Activated B cell treated with CpG ODN at 0.5 μM for 24 hours (primary cell): ENCODE data around the gene OCA2. TPM values are rescaled to one million over a fixed set of nuclear protein-coding genes. Genes with fewer than 3 reads are reported as not detected.

Experiments
- ATAC-seq: fragments of 200-7000 bp; cut with Tn5 transposase; one replicate; pipeline ENCODE4 v1.10.0; 2021; ENCODE audit warnings: low read depth, mild to moderate bottlenecking, moderate library complexity
- CTCF ChIA-PET: fragments of 350-600 bp; sonication (Branson Sonifier 250); formaldehyde crosslinking; loops from one replicate; lab custom pipeline; 2021; ENCODE audit warnings: antibody characterized with exemption; lab: Charles Lee
- POLR2A ChIA-PET: fragments of 350-600 bp; sonication (Branson Sonifier 250); formaldehyde crosslinking; loops from one replicate; lab custom pipeline; 2021; ENCODE audit warnings: antibody characterized with exemption; lab: Charles Lee
- DNase-seq: peaks from one replicate; pipeline ENCODE4 v3.0.0; 2022
- H3K27ac Mint-ChIP-seq: one replicate; pipeline ENCODE4 v1.8.0; 2020; ENCODE audit warnings: mixed read lengths
- H3K27me3 Mint-ChIP-seq: one replicate; pipeline ENCODE4 v1.8.0; 2021; ENCODE audit warnings: mixed read lengths
- H3K36me3 Mint-ChIP-seq: one replicate; pipeline ENCODE4 v1.8.0; 2021; ENCODE audit warnings: low read depth, mixed read lengths
- H3K4me1 Mint-ChIP-seq: one replicate; pipeline ENCODE4 v1.8.0; 2021; ENCODE audit warnings: mixed read lengths
- H3K4me3 Mint-ChIP-seq: one replicate; pipeline ENCODE4 v1.8.0; 2020; ENCODE audit warnings: mild to moderate bottlenecking, mixed read lengths
- H3K9me3 Mint-ChIP-seq: one replicate; pipeline ENCODE4 v1.8.0; 2020; ENCODE audit warnings: mixed read lengths
- intact Hi-C: fragments of 100-400 bp; cut with micrococcal nuclease; formaldehyde crosslinking; loops from one replicate; pipeline ENCODE4 v1.15.1; 2024
- total RNA-seq: library from RNA; stranded (reverse); gene quantifications from 2 replicates; pipeline ENCODE4 v1.2.3, GENCODE V29; 2022
- TF ChIP-seq, protein P1 (sequence below): fragments of 200-600 bp; IDR thresholded peaks from one replicate; pipeline ENCODE4 v1.8.0; 2022; ENCODE audit warnings: antibody characterized with exemption, mild to moderate bottlenecking

Gene OCA2
- total RNA-seq, 1 donor from 2014 or later = not detected

DNA sequence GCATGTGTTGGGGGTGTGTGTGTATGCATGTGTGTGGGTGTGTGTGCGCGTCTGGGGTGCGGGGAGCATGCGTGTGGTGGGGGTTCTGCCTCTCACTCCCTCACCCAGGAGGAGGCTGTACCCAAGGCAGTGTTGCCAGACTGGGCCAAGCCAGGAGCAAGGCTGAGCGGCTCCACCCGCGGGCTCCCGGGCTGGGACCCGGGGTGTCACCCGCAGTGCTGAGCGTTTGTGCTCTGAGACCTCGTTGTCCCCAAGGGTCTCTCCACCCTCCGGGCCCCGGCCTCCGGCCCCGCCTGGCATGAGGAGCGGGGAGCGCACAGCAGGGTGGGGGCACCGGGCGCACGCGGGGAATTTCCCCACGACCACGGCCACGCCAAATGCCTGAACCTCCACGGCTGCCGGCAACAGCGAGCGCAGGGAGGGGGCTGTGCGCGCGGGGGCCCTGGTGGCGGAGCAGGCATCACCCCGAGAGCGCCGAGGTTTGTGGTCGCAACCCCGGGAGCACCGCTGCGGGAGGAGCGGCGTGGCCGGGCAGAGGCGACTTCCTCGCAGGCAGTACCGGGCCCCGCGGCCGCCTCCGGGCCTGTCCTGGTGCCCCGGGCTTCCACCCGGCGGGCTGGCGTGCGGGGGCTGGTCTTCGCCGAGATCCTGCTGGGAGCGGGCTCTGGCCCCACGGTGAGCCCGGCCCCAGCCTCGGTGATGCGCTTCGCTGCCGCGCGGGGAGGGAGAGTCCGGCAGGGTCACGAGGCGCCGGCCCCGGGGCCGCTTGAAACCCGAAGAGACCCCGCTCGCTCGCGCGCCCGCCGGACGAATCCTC lies 7.4 kb upstream of the OCA2 start:
- H3K36me3 Mint-ChIP-seq = peaks cover 4% of the 10 kb centered on the region
- H3K4me1 Mint-ChIP-seq = peaks cover 10% of the 10 kb centered on the region
- CTCF ChIA-PET = no interaction called here
- H3K4me3 Mint-ChIP-seq = peak overlapping the region; percentile 45
- intact Hi-C loops = loop anchor here (1.0 kb wide), 1 partner anchor 7 kb away; the partner anchor contains the start of gene OCA2
- DNase-seq (no peak), ATAC-seq (peak; percentile 40)
- POLR2A ChIA-PET = interaction anchor here (1.3 kb wide), 1 partner anchor 9 kb away, joined by 3 read pairs; no protein-coding TSS in a partner anchor
- no peak overlapping the region for H3K27ac Mint-ChIP-seq
- H3K27me3 Mint-ChIP-seq = peaks cover 32% of the 10 kb centered on the region
- TF ChIP-seq, protein P1, sequence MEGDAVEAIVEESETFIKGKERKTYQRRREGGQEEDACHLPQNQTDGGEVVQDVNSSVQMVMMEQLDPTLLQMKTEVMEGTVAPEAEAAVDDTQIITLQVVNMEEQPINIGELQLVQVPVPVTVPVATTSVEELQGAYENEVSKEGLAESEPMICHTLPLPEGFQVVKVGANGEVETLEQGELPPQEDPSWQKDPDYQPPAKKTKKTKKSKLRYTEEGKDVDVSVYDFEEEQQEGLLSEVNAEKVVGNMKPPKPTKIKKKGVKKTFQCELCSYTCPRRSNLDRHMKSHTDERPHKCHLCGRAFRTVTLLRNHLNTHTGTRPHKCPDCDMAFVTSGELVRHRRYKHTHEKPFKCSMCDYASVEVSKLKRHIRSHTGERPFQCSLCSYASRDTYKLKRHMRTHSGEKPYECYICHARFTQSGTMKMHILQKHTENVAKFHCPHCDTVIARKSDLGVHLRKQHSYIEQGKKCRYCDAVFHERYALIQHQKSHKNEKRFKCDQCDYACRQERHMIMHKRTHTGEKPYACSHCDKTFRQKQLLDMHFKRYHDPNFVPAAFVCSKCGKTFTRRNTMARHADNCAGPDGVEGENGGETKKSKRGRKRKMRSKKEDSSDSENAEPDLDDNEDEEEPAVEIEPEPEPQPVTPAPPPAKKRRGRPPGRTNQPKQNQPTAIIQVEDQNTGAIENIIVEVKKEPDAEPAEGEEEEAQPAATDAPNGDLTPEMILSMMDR = no peak
- no peaks in the 10 kb centered on the region for H3K9me3 Mint-ChIP-seq

DNA sequence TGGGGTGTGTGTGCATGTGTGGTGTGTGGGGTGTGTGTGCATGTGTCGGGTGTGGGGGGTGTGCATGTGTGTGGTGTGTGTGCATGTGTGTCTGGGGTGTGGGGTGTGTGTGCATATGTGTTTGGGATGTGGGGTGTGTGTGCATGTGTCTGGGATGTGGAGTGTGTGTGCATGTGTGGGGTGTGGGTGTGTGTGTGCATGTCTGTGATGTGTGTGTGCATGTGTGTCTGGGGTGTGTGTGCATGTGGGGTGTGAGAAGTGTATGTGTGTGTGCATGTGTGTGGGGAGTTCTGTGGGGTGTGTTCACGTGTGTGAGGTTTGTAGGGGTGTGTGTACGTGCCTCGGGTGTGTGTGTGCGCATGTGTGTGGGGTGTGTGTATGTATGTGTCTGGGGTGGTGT lies 6.7 kb upstream of the OCA2 start:
- ChIA-PET POLR2A (no interaction called here), CTCF (no interaction called here)
- DNase-seq = no peak
- H3K4me3 Mint-ChIP-seq = peak overlapping the region; percentile 45
- H3K9me3 Mint-ChIP-seq = no peaks in the 10 kb centered on the region
- no peaks in the 10 kb centered on the region for H3K36me3 Mint-ChIP-seq
- no peak for ATAC-seq
- peaks cover 36% of the 10 kb centered on the region for H3K27me3 Mint-ChIP-seq
- no peak overlapping the region for H3K27ac Mint-ChIP-seq
- peaks cover 10% of the 10 kb centered on the region for H3K4me1 Mint-ChIP-seq
- TF ChIP-seq, protein P1 = no peak
- intact Hi-C loops = no loop called here

DNA sequence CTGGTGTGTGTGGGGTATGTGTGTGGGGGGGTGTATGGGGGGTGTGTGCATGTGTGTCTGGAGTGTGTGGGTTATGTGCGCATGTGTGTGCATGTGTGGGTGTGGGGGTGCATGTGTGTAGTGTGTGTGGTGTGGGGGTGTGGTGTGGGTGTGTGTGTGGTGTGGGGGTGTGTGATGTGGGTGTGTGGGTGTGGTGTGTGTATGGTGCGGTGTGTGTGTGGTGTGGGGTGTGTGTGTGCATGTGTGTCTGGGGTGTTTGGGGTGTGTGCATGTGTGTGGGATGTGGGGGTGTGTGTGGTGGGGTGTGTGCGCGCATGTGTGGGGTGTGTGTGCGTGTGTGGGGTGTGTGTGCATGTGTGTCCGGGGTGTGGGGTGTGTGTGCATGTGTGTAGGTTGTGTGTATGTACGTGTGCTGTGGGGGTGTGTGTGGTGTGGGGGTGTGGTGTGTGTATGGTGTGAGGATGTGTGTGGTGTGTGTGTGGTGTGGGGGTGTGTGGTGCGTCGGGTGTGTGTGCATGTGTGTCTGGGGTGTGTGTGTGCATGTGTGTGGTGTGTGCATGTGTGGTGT lies 6.2 kb upstream of the OCA2 start:
- H3K4me3 Mint-ChIP-seq = no peak overlapping the region
- intact Hi-C loops = no loop called here
- no peak overlapping the region for H3K27ac Mint-ChIP-seq
- no peaks in the 10 kb centered on the region for H3K9me3 Mint-ChIP-seq
- H3K36me3 Mint-ChIP-seq = no peaks in the 10 kb centered on the region
- CTCF ChIA-PET = no interaction called here
- TF ChIP-seq, protein P1 = no peak
- POLR2A ChIA-PET = no interaction called here
- DNase-seq (no peak), ATAC-seq (no peak)
- H3K4me1 Mint-ChIP-seq = peaks cover 10% of the 10 kb centered on the region
- H3K27me3 Mint-ChIP-seq = peaks cover 40% of the 10 kb centered on the region

DNA sequence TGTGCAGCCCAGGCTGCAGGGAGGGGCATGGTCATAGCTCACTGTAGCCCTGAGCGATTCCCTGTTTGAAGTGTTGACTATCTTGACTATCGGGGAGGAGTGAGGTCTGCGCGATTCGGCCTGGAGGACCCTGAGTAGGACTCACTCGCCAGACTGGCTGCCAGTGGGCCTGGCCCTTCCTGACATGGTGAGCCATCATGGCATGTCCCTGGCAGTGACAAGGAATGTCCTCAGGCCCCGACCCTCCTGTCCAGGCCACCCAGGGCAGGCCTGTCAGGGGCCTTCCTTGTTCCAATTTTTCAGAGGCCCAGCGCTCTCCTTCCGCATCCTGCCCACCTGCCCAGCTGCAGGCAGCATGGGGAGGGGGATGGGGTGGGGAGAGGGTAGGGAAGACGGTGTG lies 5.2 kb upstream of the OCA2 start:
- no peaks in the 10 kb centered on the region for H3K9me3 Mint-ChIP-seq
- ChIA-PET CTCF (no interaction called here), POLR2A (no interaction called here)
- no peak overlapping the region for H3K27ac Mint-ChIP-seq
- H3K4me3 Mint-ChIP-seq = no peak overlapping the region
- intact Hi-C loops = no loop called here
- TF ChIP-seq, protein P1 = no peak
- H3K36me3 Mint-ChIP-seq = no peaks in the 10 kb centered on the region
- DNase-seq = no peak
- peaks cover 16% of the 10 kb centered on the region for H3K4me1 Mint-ChIP-seq
- H3K27me3 Mint-ChIP-seq = peaks cover 48% of the 10 kb centered on the region
- no peak for ATAC-seq

DNA sequence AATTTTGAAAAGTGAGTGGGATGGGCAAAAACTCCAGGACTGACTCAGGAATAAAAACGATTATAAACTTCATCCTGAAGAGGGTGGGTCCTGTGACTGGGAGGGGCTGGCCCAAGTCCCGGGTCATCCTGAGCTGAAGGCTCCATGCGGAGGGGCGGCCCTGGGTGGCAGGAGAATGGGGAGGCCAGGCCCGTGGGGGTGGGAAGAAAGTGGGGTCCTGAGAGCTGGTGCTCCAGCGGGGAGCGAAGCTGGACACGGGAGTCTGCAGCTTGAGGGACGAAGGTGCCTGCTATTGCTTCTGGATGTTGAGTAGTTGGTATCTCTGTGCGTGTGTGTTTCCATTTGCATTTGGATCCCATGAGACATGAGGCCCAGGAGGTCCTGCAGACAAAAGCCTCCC lies 4.7 kb upstream of the OCA2 start:
- DNase-seq (no peak), ATAC-seq (no peak)
- H3K27me3 Mint-ChIP-seq = peaks cover 50% of the 10 kb centered on the region
- ChIA-PET POLR2A (no interaction called here), CTCF (no interaction called here)
- peaks cover 18% of the 10 kb centered on the region for H3K4me1 Mint-ChIP-seq
- TF ChIP-seq, protein P1 = no peak
- no peak overlapping the region for H3K4me3 Mint-ChIP-seq
- intact Hi-C loops = no loop called here
- no peak overlapping the region for H3K27ac Mint-ChIP-seq
- no peaks in the 10 kb centered on the region for H3K36me3 Mint-ChIP-seq
- H3K9me3 Mint-ChIP-seq = no peaks in the 10 kb centered on the region
